Activated CD4-positive, alpha-beta T cell treated with anti-CD3 and anti-CD28 coated beads, Interleukin-2, amount 10 ng/mL, durations not matched to agents 24 days and 14 days (primary cell): ENCODE data around the gene GOLT1A. TPM values are rescaled to one million over a fixed set of nuclear protein-coding genes. Genes with fewer than 3 reads are reported as not detected.

ENCODE experiments used
- DNase-seq: peaks from one replicate; pipeline ENCODE4 v3.0.0; 2022
- H3K27ac Mint-ChIP-seq: one replicate; pipeline ENCODE4 v1.8.0; 2022; ENCODE audit warnings: mild to moderate bottlenecking, mixed read lengths
- H3K27me3 Mint-ChIP-seq: one replicate; pipeline ENCODE4 v1.8.0; 2022; ENCODE audit warnings: mixed read lengths
- H3K36me3 Mint-ChIP-seq: one replicate; pipeline ENCODE4 v1.8.0; 2022; ENCODE audit warnings: low read depth, mild to moderate bottlenecking, mixed read lengths
- H3K4me1 Mint-ChIP-seq: one replicate; pipeline ENCODE4 v1.8.0; 2021; ENCODE audit warnings: mixed read lengths
- H3K4me3 Mint-ChIP-seq: one replicate; pipeline ENCODE4 v1.8.0; 2022; ENCODE audit warnings: mild to moderate bottlenecking, moderate library complexity, mixed read lengths
- H3K9me3 Mint-ChIP-seq: one replicate; pipeline ENCODE4 v1.8.0; 2021; ENCODE audit warnings: mixed read lengths
- intact Hi-C: fragments of 100-400 bp; cut with micrococcal nuclease; formaldehyde crosslinking; loops from one replicate; pipeline ENCODE4 v1.15.1; 2023
- total RNA-seq: library from RNA; stranded (reverse); gene quantifications from 2 replicates; pipeline ENCODE4 v1.2.3, GENCODE V29; 2022

The GOLT1A gene, protein sequence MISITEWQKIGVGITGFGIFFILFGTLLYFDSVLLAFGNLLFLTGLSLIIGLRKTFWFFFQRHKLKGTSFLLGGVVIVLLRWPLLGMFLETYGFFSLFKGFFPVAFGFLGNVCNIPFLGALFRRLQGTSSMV
- not detected in 2 replicates for total RNA-seq

DNA sequence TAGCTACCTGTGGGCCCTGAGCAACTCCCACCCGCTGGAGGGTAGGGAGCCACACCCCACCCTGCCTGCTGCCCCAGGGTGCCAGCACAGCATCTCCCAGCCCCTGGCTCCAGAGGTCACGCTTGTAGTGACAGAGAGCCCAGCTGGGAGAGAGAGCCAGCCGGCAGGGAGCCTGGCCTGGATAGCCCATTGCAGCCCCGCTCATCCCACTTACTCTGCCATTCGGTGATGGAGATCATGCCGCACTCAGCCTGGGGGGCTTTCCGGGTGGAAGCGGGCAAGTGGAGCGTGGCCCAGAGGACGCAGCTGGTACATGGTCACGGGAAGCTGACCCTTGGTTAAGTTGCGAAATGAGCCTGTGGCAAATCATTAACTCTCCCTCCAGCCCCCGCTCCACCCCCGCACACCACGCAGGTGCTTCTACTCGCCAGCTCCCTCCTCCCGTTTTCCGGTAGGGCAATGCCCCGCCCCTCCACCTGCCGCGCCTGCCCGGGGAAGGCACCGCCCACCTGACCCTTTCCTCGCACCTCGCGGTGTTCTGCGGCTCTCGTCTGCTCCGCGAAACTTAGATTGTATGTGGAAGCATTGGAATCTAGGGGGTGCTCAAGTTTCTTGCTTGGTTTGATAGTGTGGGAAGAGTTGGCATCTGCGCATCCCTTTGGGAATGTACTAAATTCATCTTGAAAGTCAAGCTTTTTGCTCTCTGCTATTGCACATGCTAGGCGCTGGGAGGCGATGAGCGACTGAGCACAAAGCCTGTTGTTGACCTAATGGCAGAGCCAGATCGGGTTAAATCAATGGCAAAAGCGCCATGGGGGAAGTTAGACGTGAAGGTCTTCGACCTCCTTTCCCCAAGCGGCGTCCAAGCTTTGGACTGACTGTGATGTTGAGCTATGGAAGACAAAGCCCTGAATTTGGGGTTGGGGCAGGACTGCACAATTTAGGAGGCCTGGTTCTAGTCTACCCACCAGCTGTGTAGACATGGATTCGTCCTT, at the start of gene GOLT1A:
Gene GOLT1A, minus strand, starts transcription at position 321 of the 995 bp plus-strand sequence. Its CDS starts 82 bp downstream, at position 239.
- no peaks in the 10 kb centered on the region for H3K36me3 Mint-ChIP-seq
- H3K4me1 Mint-ChIP-seq, result peaks cover 4% of the 10 kb centered on the region
- peak within 1 kb of the TSS; percentile 12 for H3K27ac Mint-ChIP-seq
- H3K9me3 Mint-ChIP-seq, result no peaks in the 10 kb centered on the region
- peak within 1 kb of the TSS; percentile 72 for H3K4me3 Mint-ChIP-seq
- peaks cover 8% of the 10 kb centered on the region for H3K27me3 Mint-ChIP-seq
- intact Hi-C loops, result loop anchor here (1.0 kb wide), 1 partner anchor 149 kb away; no protein-coding TSS in a partner anchor
- peak; percentile 79 for DNase-seq

DNA sequence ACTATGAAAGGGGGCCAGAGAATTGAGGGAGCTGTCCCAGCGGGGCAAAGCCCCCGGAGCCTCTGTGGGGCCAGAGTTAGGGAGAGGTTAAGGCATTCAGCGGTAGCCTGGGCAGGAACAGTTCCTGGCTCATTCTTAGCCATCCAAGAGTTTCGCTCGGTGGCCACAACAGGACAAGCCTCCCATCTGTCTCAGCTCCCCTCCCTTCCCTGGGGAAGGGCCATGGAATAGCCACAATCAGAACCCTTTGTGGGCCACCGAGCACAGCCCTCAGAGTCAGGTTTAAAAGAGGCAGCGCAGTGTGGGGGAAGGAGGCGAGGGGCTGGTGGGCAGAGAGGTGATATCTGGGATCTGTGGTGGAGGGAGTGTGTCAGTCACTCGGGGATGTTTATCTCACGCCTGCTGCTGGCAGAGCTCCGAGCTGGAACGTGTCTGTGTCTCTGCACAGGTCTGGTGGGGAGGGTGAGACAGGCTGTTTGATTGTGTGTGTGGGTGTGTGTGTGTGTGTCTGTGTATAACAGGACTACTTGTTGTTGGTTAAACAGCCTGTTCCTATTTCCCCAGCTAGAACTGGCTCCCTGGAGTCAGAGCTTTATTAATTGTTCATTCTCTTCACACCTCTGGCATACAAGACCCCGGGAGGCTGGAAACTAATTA, 49.6 kb upstream of the GOLT1A start:
- intact Hi-C loops, result no loop called here
- Mint-ChIP-seq H3K4me1 (no peaks in the 10 kb centered on the region), H3K36me3 (no peaks in the 10 kb centered on the region), H3K4me3 (no peak overlapping the region), H3K27me3 (peaks cover 1% of the 10 kb centered on the region), H3K9me3 (no peaks in the 10 kb centered on the region), H3K27ac (no peak overlapping the region)
- no peak for DNase-seq

DNA sequence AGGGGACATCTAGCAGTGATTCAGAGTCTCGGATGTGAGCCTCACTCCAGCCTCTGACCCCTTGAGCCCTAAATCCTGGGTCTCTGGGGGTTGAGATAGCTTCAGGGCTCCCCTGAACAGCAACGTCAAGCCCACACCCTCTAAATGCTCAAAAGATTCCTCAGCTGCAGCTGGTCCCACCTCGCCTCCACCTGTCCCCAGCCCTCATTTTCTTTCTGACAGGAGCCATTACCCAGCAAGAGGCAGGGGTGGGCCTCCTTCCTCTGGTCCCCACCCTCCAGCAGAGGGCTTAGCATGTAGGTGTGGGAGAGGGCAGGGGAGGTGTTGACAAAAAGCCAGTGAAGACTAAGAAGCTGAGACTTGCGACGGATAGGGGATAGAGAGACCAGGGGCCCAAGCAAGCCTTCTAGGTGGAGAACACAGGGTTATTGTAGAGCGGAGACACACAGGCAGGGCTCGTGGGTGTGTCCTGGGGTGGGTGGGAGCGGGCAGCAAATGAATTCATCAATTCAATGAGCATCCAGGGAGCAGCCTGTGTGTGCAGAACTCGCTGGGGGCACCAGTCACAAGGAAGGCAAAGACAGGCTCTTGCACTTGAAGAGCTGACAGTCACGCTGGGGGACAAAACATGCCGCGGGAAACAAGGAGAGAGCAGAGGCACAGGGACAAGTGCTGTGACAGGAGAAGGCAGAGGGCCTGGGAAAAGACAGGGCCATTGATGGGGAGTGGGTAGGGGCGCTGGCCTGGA, 48.9 kb upstream of the GOLT1A start:
- Mint-ChIP-seq H3K9me3 (no peaks in the 10 kb centered on the region), H3K4me1 (peaks cover 3% of the 10 kb centered on the region), H3K27me3 (peaks cover 1% of the 10 kb centered on the region), H3K27ac (no peak overlapping the region), H3K4me3 (no peak overlapping the region), H3K36me3 (no peaks in the 10 kb centered on the region)
- intact Hi-C loops, result no loop called here
- no peak for DNase-seq

DNA sequence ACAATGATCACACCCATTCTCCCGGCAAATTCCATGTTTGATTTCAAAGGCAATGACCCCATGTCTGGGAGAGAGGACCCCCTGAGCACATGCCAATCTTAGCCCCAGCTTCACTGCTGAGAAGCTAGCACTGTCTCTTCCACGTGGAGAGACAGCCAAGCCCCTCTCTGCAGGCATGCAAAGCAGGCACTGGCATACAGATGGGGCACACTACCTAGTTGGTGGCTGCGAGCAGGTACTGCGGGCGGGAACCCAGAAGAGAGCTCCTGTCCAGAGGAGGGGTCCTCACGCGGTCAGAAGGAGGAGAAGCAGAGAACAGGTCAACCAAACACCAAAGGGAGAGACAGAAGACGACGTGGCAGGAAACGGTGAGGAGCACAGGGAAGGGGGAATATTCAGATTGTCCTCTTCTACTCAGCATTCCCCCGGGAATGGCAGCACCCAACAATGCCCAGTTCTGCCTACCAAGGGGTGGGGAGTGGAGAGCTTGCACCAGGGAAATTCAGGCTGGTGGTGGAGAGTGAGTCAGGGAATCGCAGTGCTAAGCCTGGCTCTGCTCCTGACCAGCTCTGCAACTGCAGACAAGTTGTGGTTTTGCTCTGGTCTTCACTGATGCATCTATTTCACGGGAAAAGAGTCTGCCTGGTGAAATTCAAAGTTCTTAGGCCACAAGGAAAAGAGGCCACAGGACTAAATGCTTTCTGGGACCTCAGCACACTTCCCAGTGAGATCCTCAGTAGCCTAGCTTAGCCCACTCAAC, 48.1 kb upstream of the GOLT1A start:
- Mint-ChIP-seq H3K27me3 (peaks cover 1% of the 10 kb centered on the region), H3K4me1 (peaks cover 3% of the 10 kb centered on the region), H3K27ac (no peak overlapping the region), H3K4me3 (no peak overlapping the region), H3K9me3 (no peaks in the 10 kb centered on the region), H3K36me3 (no peaks in the 10 kb centered on the region)
- intact Hi-C loops, result no loop called here
- DNase-seq, result no peak

DNA sequence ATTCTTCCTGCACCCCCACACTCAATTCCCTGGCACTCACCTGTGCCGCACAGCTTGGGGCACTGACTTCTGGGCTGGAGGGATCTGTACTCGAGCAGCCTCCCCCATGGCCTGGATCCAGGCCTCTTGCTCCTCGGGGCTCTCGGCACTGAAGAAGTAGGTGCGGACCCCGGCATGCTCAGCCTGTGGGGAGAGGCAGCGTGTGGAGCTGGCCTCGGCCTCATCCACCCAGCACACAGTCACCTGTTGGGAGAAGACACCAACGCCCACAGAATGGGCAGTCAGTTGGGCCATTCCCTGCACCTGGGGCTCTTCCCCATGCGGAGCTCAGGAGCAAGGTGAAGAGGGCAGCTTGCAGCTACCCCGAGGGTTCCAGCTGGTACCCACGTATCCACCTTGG, 47.5 kb upstream of the GOLT1A start:
- Mint-ChIP-seq H3K9me3 (no peaks in the 10 kb centered on the region), H3K27me3 (no peaks in the 10 kb centered on the region), H3K27ac (no peak overlapping the region), H3K4me3 (no peak overlapping the region), H3K36me3 (no peaks in the 10 kb centered on the region), H3K4me1 (peaks cover 3% of the 10 kb centered on the region)
- intact Hi-C loops, result no loop called here
- DNase-seq, result no peak

DNA sequence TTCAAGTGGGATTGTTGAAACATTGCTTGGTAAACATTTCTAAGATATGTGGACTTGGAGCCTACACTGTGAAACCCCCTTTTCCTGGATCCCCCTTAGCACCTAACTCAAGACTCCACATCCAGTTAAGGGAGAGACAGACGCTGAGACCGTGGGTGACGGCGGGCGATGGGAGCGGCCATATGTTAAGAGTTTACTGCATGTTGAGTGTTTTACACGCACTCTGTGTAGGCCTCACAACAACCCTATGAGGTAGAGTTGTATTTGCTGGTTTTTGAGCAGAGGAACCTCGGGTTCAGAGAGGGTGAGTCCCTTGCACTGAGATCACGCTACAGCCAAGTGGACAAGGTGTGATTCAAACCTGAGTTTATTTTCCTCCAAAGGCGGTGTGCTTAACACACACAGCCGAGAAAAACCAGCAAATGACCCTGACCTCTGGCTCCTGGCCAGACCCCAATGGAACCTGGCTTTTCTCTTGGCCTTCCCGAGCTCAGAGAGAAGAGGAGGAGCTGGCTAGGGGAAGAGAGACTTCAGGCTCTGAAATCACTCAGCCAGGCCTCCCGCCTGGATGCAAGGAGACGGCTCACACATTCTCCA, 46.9 kb upstream of the GOLT1A start:
- Mint-ChIP-seq H3K27me3 (no peaks in the 10 kb centered on the region), H3K4me3 (no peak overlapping the region), H3K9me3 (no peaks in the 10 kb centered on the region), H3K4me1 (peaks cover 3% of the 10 kb centered on the region), H3K27ac (no peak overlapping the region), H3K36me3 (no peaks in the 10 kb centered on the region)
- no peak for DNase-seq
- intact Hi-C loops, result no loop called here

DNA sequence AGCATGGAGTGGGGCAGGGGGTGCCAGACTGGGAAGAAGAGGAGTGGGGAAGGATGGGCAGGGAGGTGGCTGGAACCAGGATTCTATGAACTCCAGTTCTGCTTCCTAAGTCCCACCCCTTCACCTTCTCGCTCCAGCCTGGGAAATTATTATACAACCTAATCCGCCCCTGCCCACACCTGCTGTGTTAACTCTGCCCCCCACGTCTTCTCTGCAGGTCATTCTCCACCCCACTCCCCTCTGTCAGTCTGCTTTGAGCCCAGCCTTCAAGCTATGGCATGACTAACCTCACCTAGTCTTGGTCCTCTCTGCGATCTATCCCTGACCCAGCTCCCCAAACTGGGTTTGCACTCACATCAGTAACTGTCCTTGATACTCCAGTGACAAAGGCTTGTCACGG, 46.0 kb upstream of the GOLT1A start:
- intact Hi-C loops, result no loop called here
- Mint-ChIP-seq H3K36me3 (no peaks in the 10 kb centered on the region), H3K4me3 (no peak overlapping the region), H3K4me1 (peaks cover 3% of the 10 kb centered on the region), H3K9me3 (no peaks in the 10 kb centered on the region), H3K27ac (no peak overlapping the region), H3K27me3 (no peaks in the 10 kb centered on the region)
- no peak for DNase-seq

DNA sequence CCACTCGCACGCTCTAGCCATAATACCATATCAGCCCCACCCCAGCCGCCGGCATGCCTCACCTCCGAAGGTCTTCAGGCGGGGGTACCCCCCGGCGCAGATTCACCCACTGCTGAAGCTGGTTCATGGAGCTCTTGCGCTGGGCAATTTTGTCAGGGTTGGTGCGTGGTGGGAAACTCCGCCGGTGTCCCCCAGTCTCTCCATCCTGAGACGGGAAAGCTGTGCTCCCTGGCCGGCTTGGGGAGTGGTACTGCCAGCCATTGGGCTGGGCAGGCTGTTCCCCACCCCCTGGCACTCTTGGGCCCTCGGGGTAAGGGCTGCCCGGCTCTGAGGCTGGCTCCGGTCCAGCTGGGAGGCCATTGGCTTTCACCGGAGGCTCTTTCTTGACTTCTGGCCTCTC, 45.4 kb upstream of the GOLT1A start:
- no peak overlapping the region for H3K4me3 Mint-ChIP-seq
- DNase-seq, result no peak
- no peaks in the 10 kb centered on the region for H3K36me3 Mint-ChIP-seq
- no peaks in the 10 kb centered on the region for H3K9me3 Mint-ChIP-seq
- peaks cover 3% of the 10 kb centered on the region for H3K4me1 Mint-ChIP-seq
- intact Hi-C loops, result no loop called here
- no peak overlapping the region for H3K27ac Mint-ChIP-seq
- no peaks in the 10 kb centered on the region for H3K27me3 Mint-ChIP-seq

DNA sequence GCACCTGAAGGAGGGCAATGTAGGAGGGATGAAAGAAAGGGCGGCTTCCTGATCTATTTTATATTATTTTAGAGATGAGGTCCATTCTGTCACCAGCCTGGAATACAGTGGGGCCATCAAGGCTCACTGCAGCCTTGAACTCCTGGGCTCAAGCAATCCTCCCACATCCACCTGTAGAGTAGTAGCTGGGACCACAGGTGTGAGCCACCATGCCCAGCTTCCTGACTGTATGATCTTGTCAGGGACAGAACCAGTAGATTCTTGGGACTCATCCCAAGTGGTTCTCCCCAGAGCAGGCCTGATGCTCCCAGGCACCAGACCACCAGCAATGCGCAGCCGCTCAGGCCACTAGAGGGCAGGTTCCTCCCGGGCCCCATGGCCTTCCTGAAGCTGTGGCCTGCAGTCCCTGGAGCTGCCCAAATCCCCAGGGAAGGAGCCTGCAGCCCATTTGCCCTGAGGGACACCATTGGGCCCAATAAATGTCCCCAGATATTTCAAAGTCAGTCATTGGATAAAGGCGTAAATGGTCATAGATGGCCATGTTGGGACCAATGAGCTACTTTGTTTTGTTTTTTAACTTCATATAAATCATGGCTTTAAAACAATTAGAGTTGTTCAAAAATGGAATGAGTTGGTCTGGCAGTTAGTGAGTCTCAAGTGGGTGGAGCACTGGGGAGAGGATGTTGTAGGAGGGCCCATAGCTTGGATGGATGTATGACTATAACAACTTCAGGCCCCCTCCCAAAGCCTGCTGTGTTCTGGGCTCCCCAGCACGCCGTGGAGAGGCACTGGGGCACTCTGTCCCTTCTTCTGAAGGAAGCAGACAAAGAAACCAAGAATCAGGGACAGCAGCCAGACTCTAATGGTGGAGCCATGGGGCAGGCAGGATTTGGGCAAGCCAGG, 44.7 kb upstream of the GOLT1A start:
- H3K4me3 Mint-ChIP-seq, result no peak overlapping the region
- H3K4me1 Mint-ChIP-seq, result peaks cover 3% of the 10 kb centered on the region
- H3K9me3 Mint-ChIP-seq, result no peaks in the 10 kb centered on the region
- intact Hi-C loops, result loop anchor here (1.0 kb wide), 1 partner anchor 105 kb away; no protein-coding TSS in a partner anchor
- no peak overlapping the region for H3K27ac Mint-ChIP-seq
- no peaks in the 10 kb centered on the region for H3K27me3 Mint-ChIP-seq
- DNase-seq, result peak; percentile 68
- H3K36me3 Mint-ChIP-seq, result no peaks in the 10 kb centered on the region

DNA sequence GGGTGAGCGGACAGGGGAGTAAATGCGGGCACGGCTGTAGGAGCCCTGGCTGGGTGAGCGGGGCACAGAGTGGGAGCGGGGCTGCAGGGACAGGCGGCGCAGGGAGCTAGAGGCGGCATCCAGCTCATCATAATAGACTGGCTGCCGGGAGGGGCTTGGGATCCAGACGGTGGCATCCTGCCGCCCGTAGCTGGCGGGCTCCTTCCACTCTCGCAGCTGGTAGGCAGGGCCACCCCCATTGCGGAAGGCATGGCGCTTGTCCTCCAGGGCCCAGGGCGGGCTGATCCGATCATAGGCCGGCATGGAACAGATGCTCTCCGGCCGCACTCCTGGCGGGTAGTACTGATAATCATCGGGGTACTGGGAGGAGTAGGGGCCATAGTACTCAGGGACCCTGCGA, 43.7 kb upstream of the GOLT1A start:
- Mint-ChIP-seq H3K27ac (no peak overlapping the region), H3K4me1 (peaks cover 3% of the 10 kb centered on the region), H3K4me3 (no peak overlapping the region), H3K9me3 (no peaks in the 10 kb centered on the region), H3K36me3 (no peaks in the 10 kb centered on the region), H3K27me3 (no peaks in the 10 kb centered on the region)
- no peak for DNase-seq
- intact Hi-C loops, result no loop called here

DNA sequence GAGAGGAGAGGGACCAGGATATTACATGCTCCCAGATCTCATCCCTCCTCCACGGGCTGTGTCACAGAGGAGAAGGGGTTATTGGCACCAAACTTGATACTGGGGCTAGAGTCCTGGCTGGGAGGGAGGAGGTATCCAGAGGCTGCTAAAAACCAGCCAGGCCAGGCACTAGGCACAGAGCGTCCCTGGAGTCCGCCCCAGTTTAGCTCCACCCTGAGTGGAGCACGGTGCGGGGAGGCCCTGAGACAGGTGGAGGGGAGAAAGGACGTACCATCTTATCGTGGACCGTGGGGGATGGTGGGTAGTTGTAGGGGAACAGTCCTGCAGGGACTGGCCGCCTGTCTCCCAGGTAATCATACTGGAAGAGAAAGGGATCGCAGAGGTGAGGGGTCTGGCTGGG, 42.7 kb upstream of the GOLT1A start:
- no peaks in the 10 kb centered on the region for H3K9me3 Mint-ChIP-seq
- intact Hi-C loops, result no loop called here
- no peak for DNase-seq
- H3K4me1 Mint-ChIP-seq, result peaks cover 3% of the 10 kb centered on the region
- no peaks in the 10 kb centered on the region for H3K27me3 Mint-ChIP-seq
- no peak overlapping the region for H3K4me3 Mint-ChIP-seq
- H3K36me3 Mint-ChIP-seq, result no peaks in the 10 kb centered on the region
- H3K27ac Mint-ChIP-seq, result no peak overlapping the region

GRCh38 chr1:204255966-204256365, 42.2 kb upstream of the GOLT1A start:
- no peak overlapping the region for H3K27ac Mint-ChIP-seq
- no peaks in the 10 kb centered on the region for H3K36me3 Mint-ChIP-seq
- no peaks in the 10 kb centered on the region for H3K27me3 Mint-ChIP-seq
- H3K9me3 Mint-ChIP-seq, result no peaks in the 10 kb centered on the region
- intact Hi-C loops, result no loop called here
- DNase-seq, result no peak
- no peak overlapping the region for H3K4me3 Mint-ChIP-seq
- peaks cover 3% of the 10 kb centered on the region for H3K4me1 Mint-ChIP-seq
